Lower leg skin (tissue), 4 donors: ENCODE measurements around the gene ARHGAP24. TPM values are rescaled to one million over a fixed set of nuclear protein-coding genes. Genes with fewer than 3 reads are reported as not detected.

Source experiments
- DNase-seq, 2 donors: peaks; one replicate each; pipeline ENCODE4 v3.0.0-alpha.2; 2019; ENCODE audit warnings: low spot score in 2 of 2
- H3K4me3 ChIP-seq: fragments of 200-600 bp; sonication (generic); 2 replicates; pipeline ENCODE4 v1.5.1; 2017; ENCODE audit warnings: mild to moderate bottlenecking, low read depth; ENCODE audit not compliant: poor library complexity, severe bottlenecking
- POLR2A ChIP-seq, 2 donors: fragments of 450-650 bp; IDR thresholded peaks; one replicate each; pipeline ENCODE4 v1.6.1; 2016 to 2017; ENCODE audit warnings: antibody characterized with exemption in 2 of 2, mild to moderate bottlenecking in 1 of 2, moderate library complexity in 1 of 2
- WGBS, 2 donors: methylation state at CpG; one replicate each; pipeline ENCODE4 v1.1.5; 2018; 5-methylcytosine and 5-hydroxymethylcytosine counted together
- intact Hi-C: fragments of 100-400 bp; cut with DNase I; formaldehyde crosslinking; loops from one replicate; pipeline ENCODE4 v1.15.0; 2023; ENCODE audit warnings: low total_unique reads
- total RNA-seq, 4 donors: library from RNA; depleted of rRNA; stranded (reverse); fragments of >200 nt; gene quantifications; one replicate each; pipeline ENCODE4 v1.1.0, GENCODE V29; 2016
- TF ChIP-seq, protein P1 (sequence below), 3 donors: fragments of 450-650 bp; IDR thresholded peaks; one replicate each; pipeline ENCODE4 v1.5.1; 2016; ENCODE audit warnings: antibody characterized with exemption in 3 of 3, mild to moderate bottlenecking in 3 of 3, moderate library complexity in 2 of 3

Gene ARHGAP24
- total RNA-seq, 4 donors from 2014 or later: 13.1 to 58.4 (median 24.0) TPM

GRCh38 chr4:85642356-85643100 lies 167.6 kb downstream of the ARHGAP24 start:
- 85 to 89% methylated on average over 7 of the region's 7 CpGs for WGBS, 2 donors
- DNase-seq: no peak
- TF ChIP-seq POLR2A (IDR thresholded peaks at IDR 0.05): no peak
- TF ChIP-seq, protein P1, sequence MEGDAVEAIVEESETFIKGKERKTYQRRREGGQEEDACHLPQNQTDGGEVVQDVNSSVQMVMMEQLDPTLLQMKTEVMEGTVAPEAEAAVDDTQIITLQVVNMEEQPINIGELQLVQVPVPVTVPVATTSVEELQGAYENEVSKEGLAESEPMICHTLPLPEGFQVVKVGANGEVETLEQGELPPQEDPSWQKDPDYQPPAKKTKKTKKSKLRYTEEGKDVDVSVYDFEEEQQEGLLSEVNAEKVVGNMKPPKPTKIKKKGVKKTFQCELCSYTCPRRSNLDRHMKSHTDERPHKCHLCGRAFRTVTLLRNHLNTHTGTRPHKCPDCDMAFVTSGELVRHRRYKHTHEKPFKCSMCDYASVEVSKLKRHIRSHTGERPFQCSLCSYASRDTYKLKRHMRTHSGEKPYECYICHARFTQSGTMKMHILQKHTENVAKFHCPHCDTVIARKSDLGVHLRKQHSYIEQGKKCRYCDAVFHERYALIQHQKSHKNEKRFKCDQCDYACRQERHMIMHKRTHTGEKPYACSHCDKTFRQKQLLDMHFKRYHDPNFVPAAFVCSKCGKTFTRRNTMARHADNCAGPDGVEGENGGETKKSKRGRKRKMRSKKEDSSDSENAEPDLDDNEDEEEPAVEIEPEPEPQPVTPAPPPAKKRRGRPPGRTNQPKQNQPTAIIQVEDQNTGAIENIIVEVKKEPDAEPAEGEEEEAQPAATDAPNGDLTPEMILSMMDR (IDR thresholded peaks at IDR 0.05): no peak
- no peak overlapping the region for H3K4me3 ChIP-seq
- intact Hi-C loops: no loop called here

DNA sequence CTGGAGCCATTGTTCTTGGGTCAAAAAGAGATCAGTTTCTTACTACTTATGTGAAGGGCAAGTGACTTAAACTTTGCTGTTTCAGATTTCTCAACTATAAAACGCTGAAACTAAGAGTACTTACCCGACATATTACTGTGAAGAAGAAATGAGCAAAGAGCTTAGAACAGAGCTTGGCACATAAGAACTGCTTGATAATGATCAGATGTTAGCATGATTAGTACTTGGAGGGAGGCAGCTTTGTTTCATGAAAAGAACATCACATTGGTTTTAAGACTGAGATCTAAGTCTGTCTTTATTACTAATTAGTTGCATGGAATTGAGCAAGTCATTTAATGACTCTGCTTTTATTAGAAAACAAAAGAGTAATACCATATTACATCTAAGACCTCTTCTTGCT lies 169.1 kb downstream of the ARHGAP24 start:
- TF ChIP-seq, protein P1 (IDR thresholded peaks at IDR 0.05): no peak
- no peak for TF ChIP-seq POLR2A (IDR thresholded peaks at IDR 0.05)
- H3K4me3 ChIP-seq: no peak overlapping the region
- DNase-seq: no peak
- WGBS, 2 donors: 32 to 43% methylated on average over 2 of the region's 2 CpGs
- intact Hi-C loops: no loop called here

DNA sequence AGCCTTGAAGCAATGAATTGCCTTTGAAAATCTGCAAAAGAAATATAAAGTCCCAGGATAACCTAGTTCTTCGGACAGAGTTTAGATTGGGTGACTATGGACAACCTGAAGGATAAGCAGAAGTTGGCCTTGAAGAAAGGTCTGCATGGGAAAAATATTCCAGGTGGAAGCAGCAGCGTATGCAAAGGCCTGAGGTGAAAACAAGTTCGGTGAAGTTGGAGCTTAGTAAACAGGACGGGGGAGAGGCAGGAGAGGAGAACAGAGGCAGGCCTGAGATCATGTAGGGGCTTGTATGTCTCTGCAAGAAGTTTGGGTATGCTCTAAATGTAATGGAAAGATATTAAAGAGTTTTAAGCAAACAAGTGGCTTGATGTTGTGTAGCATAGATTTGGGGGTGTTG lies 176.0 kb downstream of the ARHGAP24 start:
- TF ChIP-seq, protein P1 (IDR thresholded peaks at IDR 0.05): no peak
- TF ChIP-seq POLR2A (IDR thresholded peaks at IDR 0.05): no peak
- no peak overlapping the region for H3K4me3 ChIP-seq
- intact Hi-C loops: no loop called here
- WGBS, 2 donors: 49 to 66% methylated on average over 4 of the region's 4 CpGs
- no peak for DNase-seq

GRCh38 chr4:85656759-85657505 lies 182.0 kb downstream of the ARHGAP24 start:
- TF ChIP-seq, protein P1 (IDR thresholded peaks at IDR 0.05): no peak
- TF ChIP-seq POLR2A (IDR thresholded peaks at IDR 0.05): no peak
- intact Hi-C loops: no loop called here

GRCh38 chr4:85658766-85659439 lies 184.0 kb downstream of the ARHGAP24 start:
- no peak overlapping the region for H3K4me3 ChIP-seq
- no peak for TF ChIP-seq POLR2A (IDR thresholded peaks at IDR 0.05)
- TF ChIP-seq, protein P1 (IDR thresholded peaks at IDR 0.05): no peak
- intact Hi-C loops: no loop called here
- WGBS, 2 donors: 35 to 51% methylated on average over 6 of the region's 6 CpGs
- DNase-seq: no peak

More at GRCh38 chr4:85656759-85657505, 182.0 kb downstream of the ARHGAP24 start:
- WGBS, 2 donors: 67 to 77% methylated on average over 2 of the region's 2 CpGs
- H3K4me3 ChIP-seq: no peak overlapping the region
- no peak for DNase-seq
